Cardiac fibroblast (primary cell): ENCODE data around the gene PREP.

Experiments used
- DNase-seq, 2 donors: peaks; one replicate each; pipeline versions ENCODE4 v3.0.0 to v3.0.0-alpha.2; 2010; ENCODE audit warnings: low read depth in 2 of 2
- H3K4me3 ChIP-seq, 2 donors: replicated peaks in 1 of 2; 1 replicate in 1 of 2; 2 replicates in 1 of 2; pipeline ENCODE4 v1.5.1; 2011; ENCODE audit warnings: low read depth in 2 of 2, low read length in 2 of 2, mild to moderate bottlenecking in 2 of 2, moderate library complexity in 1 of 2
- TF ChIP-seq, protein P1 (sequence below): IDR thresholded peaks from one replicate; pipeline ENCODE4 v1.5.1; 2011; ENCODE audit warnings: low read depth, mild to moderate bottlenecking, low read length, inconsistent platforms

Gene PREP

GRCh38 chr6:105294129-105294528 lies 108.8 kb downstream of the PREP start:
- H3K4me3 ChIP-seq, result no peak overlapping the region
- no peak for DNase-seq
- TF ChIP-seq, protein P1, sequence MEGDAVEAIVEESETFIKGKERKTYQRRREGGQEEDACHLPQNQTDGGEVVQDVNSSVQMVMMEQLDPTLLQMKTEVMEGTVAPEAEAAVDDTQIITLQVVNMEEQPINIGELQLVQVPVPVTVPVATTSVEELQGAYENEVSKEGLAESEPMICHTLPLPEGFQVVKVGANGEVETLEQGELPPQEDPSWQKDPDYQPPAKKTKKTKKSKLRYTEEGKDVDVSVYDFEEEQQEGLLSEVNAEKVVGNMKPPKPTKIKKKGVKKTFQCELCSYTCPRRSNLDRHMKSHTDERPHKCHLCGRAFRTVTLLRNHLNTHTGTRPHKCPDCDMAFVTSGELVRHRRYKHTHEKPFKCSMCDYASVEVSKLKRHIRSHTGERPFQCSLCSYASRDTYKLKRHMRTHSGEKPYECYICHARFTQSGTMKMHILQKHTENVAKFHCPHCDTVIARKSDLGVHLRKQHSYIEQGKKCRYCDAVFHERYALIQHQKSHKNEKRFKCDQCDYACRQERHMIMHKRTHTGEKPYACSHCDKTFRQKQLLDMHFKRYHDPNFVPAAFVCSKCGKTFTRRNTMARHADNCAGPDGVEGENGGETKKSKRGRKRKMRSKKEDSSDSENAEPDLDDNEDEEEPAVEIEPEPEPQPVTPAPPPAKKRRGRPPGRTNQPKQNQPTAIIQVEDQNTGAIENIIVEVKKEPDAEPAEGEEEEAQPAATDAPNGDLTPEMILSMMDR, result no peak

- TF ChIP-seq, protein P1, result no peak
- no peak overlapping the region for H3K4me3 ChIP-seq
These were observed 110.1 kb downstream of the PREP start for GRCh38 chr6:105292689-105293339.

DNA sequence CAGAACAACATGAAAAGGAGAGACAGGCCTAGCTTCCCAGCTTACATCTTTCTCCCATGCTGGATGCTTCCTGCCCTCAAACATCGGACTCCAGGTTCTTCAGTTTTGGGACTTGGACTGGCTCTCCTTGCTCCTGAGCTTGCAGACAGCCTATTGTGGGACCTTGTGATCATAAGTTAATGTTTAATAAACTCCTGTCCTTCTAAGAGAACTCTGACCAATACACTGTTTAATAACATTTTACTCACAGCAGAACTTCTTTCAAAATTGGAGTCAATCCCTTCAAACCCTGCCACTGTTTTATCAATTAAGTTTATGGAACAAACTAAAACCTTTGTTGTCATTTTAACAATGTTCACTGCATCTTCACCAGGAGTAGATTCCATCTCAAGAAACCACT lies 111.4 kb downstream of the PREP start:
- TF ChIP-seq, protein P1, result no peak
- no peak overlapping the region for H3K4me3 ChIP-seq
- no peak for DNase-seq

More at GRCh38 chr6:105292689-105293339, 110.1 kb downstream of the PREP start:
- DNase-seq, result no peak

DNA sequence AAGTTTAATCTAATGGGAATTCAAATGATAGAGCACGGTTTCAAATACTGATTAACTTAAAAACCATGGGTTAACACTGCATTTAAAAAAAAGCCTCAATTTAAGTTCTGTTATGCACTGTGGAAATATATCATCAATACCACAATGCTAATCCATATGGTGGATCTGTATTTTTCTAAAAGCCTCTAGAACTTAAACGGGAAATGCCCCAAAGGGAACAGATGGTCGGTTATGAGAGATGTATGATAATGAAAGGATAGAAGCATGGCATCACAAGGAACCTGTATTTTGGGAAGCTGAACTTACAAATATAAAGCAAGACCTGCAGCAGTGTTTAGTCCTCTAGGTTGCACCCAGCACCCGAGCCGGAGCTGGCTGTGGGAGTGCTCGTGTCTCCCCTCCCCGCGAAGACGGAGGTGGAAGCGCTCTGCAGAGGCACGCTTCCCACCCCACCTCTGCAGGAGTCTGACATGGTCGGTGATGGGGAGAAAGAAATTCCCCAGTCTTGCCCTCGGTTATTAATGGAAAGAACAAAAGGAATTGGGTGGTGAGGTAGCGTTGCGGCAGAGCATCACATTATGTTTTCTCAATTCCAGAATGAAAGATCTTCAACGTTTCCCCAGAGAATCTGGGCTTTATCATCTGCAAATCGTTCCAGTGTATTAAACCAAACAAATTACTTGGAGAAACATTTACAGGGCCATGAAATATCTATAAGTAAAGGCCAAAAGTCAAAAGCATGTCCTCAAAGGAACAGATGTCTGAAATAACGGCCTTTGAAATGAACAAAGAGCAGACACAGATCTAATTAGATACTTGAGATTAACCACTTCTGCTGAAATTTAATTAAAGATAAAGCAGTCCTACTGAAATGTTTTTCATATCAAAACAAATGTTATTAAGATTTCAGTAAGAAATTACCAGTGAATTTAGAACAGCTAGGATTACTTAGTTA lies 120.0 kb downstream of the PREP start:
- H3K4me3 ChIP-seq, result no peak overlapping the region
- TF ChIP-seq, protein P1, result no peak
- DNase-seq, result no peak

DNA sequence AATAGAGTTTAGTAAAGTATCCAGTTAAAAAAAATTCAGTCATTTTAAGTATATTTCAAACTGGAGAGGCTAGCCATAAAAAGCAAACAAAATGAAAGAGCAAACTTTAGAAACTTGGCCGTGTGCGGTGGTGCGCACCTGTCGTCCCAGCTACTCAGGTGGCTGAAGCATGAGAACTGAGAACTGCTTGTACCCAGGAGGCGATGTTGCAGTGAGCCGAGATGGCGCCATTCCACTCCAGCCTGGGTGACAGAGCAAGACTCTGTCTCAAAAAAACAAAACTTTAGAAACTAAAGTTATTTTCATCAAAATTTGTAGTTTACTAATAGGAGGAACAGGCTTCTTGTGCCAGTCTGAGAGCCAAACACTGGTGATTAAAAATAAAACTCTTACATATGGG lies 122.8 kb downstream of the PREP start:
- TF ChIP-seq, protein P1, result no peak
- H3K4me3 ChIP-seq, result no peak overlapping the region
- DNase-seq, result no peak

- TF ChIP-seq, protein P1, result no peak
These were observed 123.4 kb downstream of the PREP start for GRCh38 chr6:105279463-105279862.

More at GRCh38 chr6:105279463-105279862, 123.4 kb downstream of the PREP start:
- H3K4me3 ChIP-seq, result no peak overlapping the region
- no peak for DNase-seq
